NCI-H748 treated with DMSO at 0.1 percent for 48 hours (cell line): ENCODE measurements around the gene TANC1.
"Not testable (repeated sequence)": the region's sequence is repeated elsewhere in the genome, so short reads cannot be mapped to it uniquely, and the experiment has no call there.

Experiments used
- DNase-seq: peaks from one replicate; lab custom pipeline; 2025; lab: John Stamatoyannopoulos, UW

Gene TANC1

DNA sequence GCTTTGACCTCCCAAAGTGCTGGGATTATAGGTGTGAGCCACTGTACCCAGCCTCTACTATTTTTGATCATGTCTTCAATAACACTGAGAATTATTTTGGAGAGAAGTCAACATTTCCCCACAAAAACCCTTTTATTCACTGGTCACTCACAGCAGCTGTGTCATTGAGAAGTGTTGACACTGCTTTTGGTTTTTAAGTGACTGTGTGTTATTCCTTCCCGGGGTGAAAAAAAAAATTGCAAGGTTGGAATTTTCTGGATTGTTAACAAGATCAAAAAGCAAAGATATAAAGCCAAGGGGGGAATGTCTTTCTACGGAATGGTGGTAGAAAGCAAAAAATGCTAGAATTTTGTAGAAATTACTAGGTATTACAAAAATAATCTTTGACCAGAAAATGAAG is 61.5 kb downstream of the TANC1 start:
- DNase-seq, result no peak

GRCh38 chr2:159030674-159031380 is 62.4 kb downstream of the TANC1 start:
- DNase-seq, result no peak

GRCh38 chr2:159032146-159032545 is 63.7 kb downstream of the TANC1 start:
- no peak for DNase-seq

DNA sequence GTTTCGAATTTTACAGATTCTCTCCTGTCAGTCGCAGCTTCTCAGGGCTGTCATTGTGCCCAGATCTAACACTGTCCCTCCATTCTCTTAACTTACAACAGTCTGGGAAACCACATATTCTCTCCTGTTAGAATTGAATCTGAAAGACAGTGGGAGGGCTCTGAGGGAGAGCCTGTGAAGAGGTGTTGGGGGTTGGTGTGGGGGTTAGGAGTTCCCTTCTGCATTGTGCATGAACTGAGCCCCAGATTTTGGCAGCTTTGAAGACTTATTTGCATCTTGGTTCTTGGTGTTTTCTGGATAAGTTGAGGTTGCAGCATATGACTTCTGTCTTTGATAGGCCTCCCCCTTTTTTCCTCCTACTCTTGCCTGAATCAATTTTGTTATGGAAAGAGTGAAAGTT is 64.1 kb downstream of the TANC1 start:
- no peak for DNase-seq

DNA sequence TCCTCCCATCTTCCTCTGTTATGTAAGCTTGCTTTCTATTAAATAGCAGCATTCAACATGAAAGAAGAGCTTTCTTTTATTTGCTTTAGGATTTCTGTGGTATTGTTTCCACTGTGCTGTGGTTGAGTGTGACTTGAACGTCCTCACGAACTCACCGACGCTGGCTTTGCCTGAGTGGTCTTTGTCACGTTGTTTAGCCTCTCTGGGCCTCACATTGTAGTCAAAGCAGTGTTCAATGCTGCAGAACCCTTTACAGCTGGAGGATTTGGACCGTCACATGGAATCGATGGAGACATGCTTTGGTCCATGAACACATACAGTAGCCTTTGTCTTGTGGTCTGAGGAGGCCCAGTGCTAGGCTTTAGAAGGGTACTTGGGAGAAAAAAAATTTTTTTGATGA is 66.3 kb downstream of the TANC1 start:
- no peak for DNase-seq

- peak; percentile 25 for DNase-seq
These were observed 67.5 kb downstream of the TANC1 start for GRCh38 chr2:159035790-159036411.

- not testable (repeated sequence) for DNase-seq
These were observed 68.0 kb downstream of the TANC1 start for GRCh38 chr2:159036461-159036860.

DNA sequence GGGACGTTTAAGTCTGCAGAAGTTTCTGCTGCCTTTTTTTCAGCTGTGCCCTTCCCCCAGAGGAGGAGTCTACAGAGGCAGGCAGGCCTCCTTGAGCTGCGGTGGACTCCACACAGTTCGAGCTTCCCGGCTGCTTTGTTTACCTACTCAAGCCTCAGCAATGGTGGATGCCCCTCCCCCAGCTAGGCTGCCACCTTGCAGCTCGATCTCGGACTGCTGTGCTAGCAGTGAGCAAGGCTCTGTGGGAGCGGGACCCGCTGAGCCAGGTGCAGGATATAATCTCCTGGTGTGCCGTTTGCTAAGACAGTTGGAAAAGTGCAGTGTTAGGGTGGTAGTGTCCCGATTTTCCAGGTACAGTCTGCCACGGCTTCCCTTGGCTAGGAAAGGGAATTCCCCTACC is 72.9 kb downstream of the TANC1 start:
- not testable (repeated sequence) for DNase-seq

DNA sequence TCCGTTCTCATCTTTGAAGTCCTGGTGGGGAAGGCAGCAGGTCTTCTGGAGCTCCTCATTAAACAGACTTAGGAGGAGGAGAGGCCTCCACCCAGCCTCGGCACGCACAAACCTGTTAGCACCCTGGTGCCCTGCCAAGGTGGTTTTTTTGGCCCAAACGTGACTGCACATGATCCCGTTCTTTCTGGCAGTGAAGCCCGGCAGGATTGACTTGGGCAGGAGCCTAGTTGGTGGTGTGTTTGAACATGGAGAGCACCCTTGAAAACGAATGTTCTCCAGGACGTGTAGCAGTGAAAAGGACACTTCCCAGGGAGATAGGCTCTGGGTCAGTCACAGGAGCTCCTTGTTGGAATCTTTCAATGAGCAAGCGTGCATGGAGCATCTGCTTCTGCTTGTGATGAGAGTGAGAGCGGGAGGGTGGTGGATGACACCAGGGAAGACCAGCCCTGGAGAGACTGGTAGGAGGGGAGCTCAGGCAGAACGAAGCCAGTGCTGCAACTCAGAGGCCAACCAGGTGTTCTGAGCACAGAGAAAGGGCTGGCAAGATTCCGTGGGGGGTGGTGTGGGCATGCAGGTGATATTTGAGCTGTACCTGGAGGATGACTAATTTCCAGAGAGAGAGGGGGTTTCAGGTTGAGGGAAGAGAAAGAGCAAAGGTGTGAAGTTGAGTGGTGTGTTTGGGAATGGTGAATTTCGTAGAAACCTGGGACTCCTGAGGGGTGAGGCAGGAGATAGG is 73.8 kb downstream of the TANC1 start:
- no peak for DNase-seq

- DNase-seq, result no peak
These were observed 75.3 kb downstream of the TANC1 start for GRCh38 chr2:159043710-159044109.

GRCh38 chr2:159044804-159045286 is 76.4 kb downstream of the TANC1 start:
- no peak for DNase-seq

- no peak for DNase-seq
These were observed 77.4 kb downstream of the TANC1 start for GRCh38 chr2:159045545-159046454.

DNA sequence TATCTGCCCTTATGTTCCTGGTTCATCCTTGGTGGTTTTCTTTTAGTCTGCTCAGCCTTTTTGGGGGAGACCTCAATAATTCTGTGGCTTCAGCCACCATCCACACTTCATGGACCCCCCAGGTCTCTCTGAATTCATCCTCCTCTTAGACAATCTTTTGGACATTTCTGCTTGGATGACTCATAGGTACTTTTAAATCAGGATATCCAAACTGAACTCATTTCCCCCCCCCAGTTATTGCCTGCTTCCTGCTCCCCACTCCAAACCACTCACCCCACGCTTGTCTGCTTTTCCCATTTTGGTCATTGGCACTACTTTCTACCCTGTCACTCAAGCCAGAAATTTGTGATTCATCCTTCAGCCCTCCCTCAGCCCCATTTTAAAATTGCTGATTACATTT is 78.5 kb downstream of the TANC1 start:
- DNase-seq, result no peak

GRCh38 chr2:159050426-159050825 is 82.0 kb downstream of the TANC1 start:
- DNase-seq, result no peak

DNA sequence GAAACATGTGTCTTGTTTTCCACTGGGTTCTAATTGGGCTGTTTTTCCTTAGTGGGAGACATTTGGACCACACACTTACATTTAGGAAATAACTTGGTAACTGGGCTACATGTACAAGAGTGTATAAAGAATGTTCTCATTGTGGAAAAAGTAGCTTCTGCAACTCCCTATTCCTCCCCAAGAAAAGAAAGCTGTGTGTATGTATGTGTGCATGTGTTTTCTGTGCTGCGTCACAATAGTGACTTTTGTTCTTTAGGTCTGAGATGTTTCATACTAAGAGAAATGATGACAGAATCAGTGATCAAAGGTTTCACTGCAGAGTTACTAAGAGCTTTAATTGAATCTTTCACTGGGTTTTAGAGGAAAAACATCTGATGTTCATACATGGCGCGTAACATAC is 82.7 kb downstream of the TANC1 start:
- DNase-seq, result no peak

GRCh38 chr2:159051661-159052060 is 83.2 kb downstream of the TANC1 start:
- no peak for DNase-seq

GRCh38 chr2:159052157-159052601 is 83.7 kb downstream of the TANC1 start:
- no peak for DNase-seq

GRCh38 chr2:159053161-159054031 is 85.0 kb downstream of the TANC1 start:
- DNase-seq, result no peak

- no peak for DNase-seq
These were observed 85.5 kb downstream of the TANC1 start for GRCh38 chr2:159054032-159054334.

DNA sequence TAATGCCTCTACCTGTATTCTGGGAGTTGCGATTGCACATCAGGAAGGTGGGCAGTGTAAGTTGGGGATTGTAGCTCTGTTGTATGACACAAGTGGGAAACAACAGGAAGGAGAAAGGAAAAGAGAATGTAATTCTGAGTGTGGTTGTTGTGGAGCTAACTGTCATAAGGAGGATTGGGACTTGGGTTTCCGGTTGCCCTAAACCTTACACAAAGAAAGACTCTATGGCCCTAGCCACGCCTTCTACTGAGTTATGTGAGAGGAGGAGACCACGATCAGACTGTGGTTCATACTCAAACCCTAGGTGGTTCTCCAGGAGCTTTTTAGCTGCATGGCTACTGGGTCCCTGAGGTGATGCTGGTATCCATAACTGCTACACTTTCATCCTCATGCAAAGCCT is 86.5 kb downstream of the TANC1 start:
- DNase-seq, result no peak

GRCh38 chr2:159060518-159060917 is 92.1 kb downstream of the TANC1 start:
- no peak for DNase-seq
